A549 treated with AZD2906 at 1 μM for 4 hours (cell line): Measurements from ENCODE around the gene SMARCA1. TPM values are rescaled to one million over a fixed set of nuclear protein-coding genes. Genes with fewer than 3 reads are reported as not detected.

Source experiments
- total RNA-seq: library from RNA; stranded (reverse); fragments of 200-300 nt; extraction: Qiagen RNA extraction; gene quantifications from 5 replicates; pipeline ENCODE4 v1.2.3, GENCODE V29; 2022

Gene SMARCA1
- 32.3 to 60.2 TPM (median 45.4 TPM) in 5 replicates for total RNA-seq

GRCh38 chrX:129523079-129523911, at the start of gene SMARCA1:
TSS of gene SMARCA1 (minus strand) at chrX:129523490. CDS start at chrX:129523370, 120 bp downstream.

GRCh38 chrX:129540068-129540653, 16.9 kb upstream of the SMARCA1 start, which contains the start of gene OCRL:
TSS of gene OCRL (plus strand) at chrX:129540259. CDS start at chrX:129540440, 181 bp downstream.

Other genes starting within 250 kb of the SMARCA1 start
- 19.0 to 25.5 TPM (median 23.1 TPM) in 5 replicates for gene OCRL, start 16.8 kb upstream of the SMARCA1 start, total RNA-seq
- gene APLN, start 131.5 kb upstream of the SMARCA1 start, total RNA-seq, result 0.58 to 1.00 TPM (median 0.77 TPM) in 5 replicates
- gene XPNPEP2, start 215.5 kb upstream of the SMARCA1 start, total RNA-seq, result not detected in 5 replicates